Calu3 (cell line): ENCODE data around the gene CKS2. TPM values are rescaled to one million over a fixed set of nuclear protein-coding genes. Genes with fewer than 3 reads are reported as not detected.

Experiments used
- BruUV-seq: library from RNA; stranded (reverse); fragments of 400-500 nt; replicated peaks from 2 replicates; lab custom pipeline; 2021; lab: Mats Ljungman, UMichigan
- CTCF ChIA-PET: fragments of 300-600 bp; sonication (Branson Sonifier 250); formaldehyde crosslinking; loops from one replicate; lab custom pipeline; 2022; ENCODE audit warnings: antibody characterized with exemption; lab: Charles Lee
- DNase-seq: peaks from one replicate; pipeline ENCODE4 v3.0.0; 2022
- H3K27ac Mint-ChIP-seq: one replicate; pipeline ENCODE4 v1.8.0; 2022; ENCODE audit warnings: mixed read lengths; ENCODE audit not compliant: unreplicated experiment
- H3K27me3 Mint-ChIP-seq: one replicate; pipeline ENCODE4 v1.8.0; 2022; ENCODE audit warnings: mixed read lengths; ENCODE audit not compliant: unreplicated experiment
- H3K36me3 Mint-ChIP-seq: one replicate; pipeline ENCODE4 v1.8.0; 2022; ENCODE audit warnings: mild to moderate bottlenecking, moderate library complexity, mixed read lengths; ENCODE audit not compliant: insufficient read depth, unreplicated experiment
- H3K4me1 Mint-ChIP-seq: one replicate; pipeline ENCODE4 v1.8.0; 2022; ENCODE audit warnings: mild to moderate bottlenecking, low read depth, mixed read lengths; ENCODE audit not compliant: unreplicated experiment
- H3K4me3 Mint-ChIP-seq: one replicate; pipeline ENCODE4 v1.8.0; 2022; ENCODE audit warnings: mild to moderate bottlenecking, low read depth, moderate library complexity, mixed read lengths; ENCODE audit not compliant: unreplicated experiment
- H3K9me3 Mint-ChIP-seq: one replicate; pipeline ENCODE4 v1.8.0; 2022; ENCODE audit warnings: low read depth, mixed read lengths; ENCODE audit not compliant: unreplicated experiment
- CTCF ChIP-seq: fragments of 200-600 bp; IDR thresholded peaks from one replicate; pipeline ENCODE4 v1.8.0; 2022; ENCODE audit warnings: antibody characterized with exemption; ENCODE audit not compliant: unreplicated experiment
- intact Hi-C: fragments of 100-400 bp; cut with micrococcal nuclease; formaldehyde crosslinking; loops from one replicate; pipeline ENCODE4 v1.10.0; 2022; ENCODE audit not compliant: unreplicated experiment
- total RNA-seq: library from RNA; stranded (reverse); gene quantifications from 2 replicates; pipeline ENCODE4 v1.2.3, GENCODE V29; 2022

Gene CKS2
- total RNA-seq, 1 experiment from 2014 or later: 116 TPM

GRCh38 chr9:89277043-89277442 lies 34.0 kb upstream of the CKS2 start:
- H3K27me3 Mint-ChIP-seq: no peaks in the 10 kb centered on the region
- CTCF ChIA-PET: no interaction called here
- intact Hi-C loops: loop anchor here (5.0 kb wide), 2 partner anchors 275 to 685 kb away; no protein-coding TSS in a partner anchor

GRCh38 chr9:89277454-89277853 lies 33.5 kb upstream of the CKS2 start:
- CTCF ChIA-PET: no interaction called here
- DNase-seq: peak; percentile 2
- no peaks in the 10 kb centered on the region for H3K4me1 Mint-ChIP-seq
- no peak overlapping the region for H3K4me3 Mint-ChIP-seq
- intact Hi-C loops: loop anchor here (5.0 kb wide), 2 partner anchors 275 to 685 kb away; no protein-coding TSS in a partner anchor
- no TSS peak for BruUV-seq
- no peak overlapping the region for H3K27ac Mint-ChIP-seq
- H3K36me3 Mint-ChIP-seq: no peaks in the 10 kb centered on the region
- no peaks in the 10 kb centered on the region for H3K27me3 Mint-ChIP-seq
- peaks cover 12% of the 10 kb centered on the region for H3K9me3 Mint-ChIP-seq
- TF ChIP-seq CTCF: no peak

More at GRCh38 chr9:89277043-89277442, 34.0 kb upstream of the CKS2 start:
- Mint-ChIP-seq H3K4me1 (no peaks in the 10 kb centered on the region), H3K27ac (no peak overlapping the region), H3K36me3 (no peaks in the 10 kb centered on the region), H3K9me3 (peaks cover 12% of the 10 kb centered on the region), H3K4me3 (no peak overlapping the region)
- no peak for TF ChIP-seq CTCF
- no peak for DNase-seq
- BruUV-seq: no TSS peak

- no peak for TF ChIP-seq CTCF
- no TSS peak for BruUV-seq
- Mint-ChIP-seq H3K4me1 (no peaks in the 10 kb centered on the region), H3K27me3 (no peaks in the 10 kb centered on the region), H3K4me3 (no peak overlapping the region), H3K36me3 (no peaks in the 10 kb centered on the region), H3K9me3 (peaks cover 5% of the 10 kb centered on the region), H3K27ac (no peak overlapping the region)
- intact Hi-C loops: loop anchor here (5.0 kb wide), 2 partner anchors 276 to 686 kb away; no protein-coding TSS in a partner anchor
- DNase-seq: peak; percentile 22
- CTCF ChIA-PET: interaction anchor here (0.9 to 1.5 kb wide), 6 partner anchors 70 to 278 kb away, joined by 3 to 11 read pairs (median 4); no protein-coding TSS in a partner anchor
These were observed 32.4 kb upstream of the CKS2 start for GRCh38 chr9:89278551-89278950.

GRCh38 chr9:89278997-89279739 lies 31.8 kb upstream of the CKS2 start:
- Mint-ChIP-seq H3K27ac (no peak overlapping the region), H3K4me3 (no peak overlapping the region), H3K27me3 (no peaks in the 10 kb centered on the region), H3K36me3 (no peaks in the 10 kb centered on the region), H3K4me1 (no peaks in the 10 kb centered on the region), H3K9me3 (peaks cover 5% of the 10 kb centered on the region)
- BruUV-seq: no TSS peak
- DNase-seq: peak; percentile 12
- TF ChIP-seq CTCF: peak; percentile 20
- CTCF ChIA-PET: interaction anchor here (0.9 to 1.5 kb wide), 6 partner anchors 70 to 278 kb away, joined by 3 to 11 read pairs (median 4); no protein-coding TSS in a partner anchor
- intact Hi-C loops: loop anchor here (5.0 kb wide), 2 partner anchors 277 to 687 kb away; no protein-coding TSS in a partner anchor
